H54 (cell line): ENCODE measurements around the gene NAA38.

Experiments
- DNase-seq: peaks from one replicate; pipeline ENCODE4 v3.0.0; 2011; ENCODE audit warnings: low spot score, mixed read lengths; ENCODE audit not compliant: insufficient read length
- FAIRE-seq: peaks from 3 replicates; lab custom pipeline; 2011; peaks lifted over from hg19 to GRCh38; lab: Jason Lieb, UNC
- POLR2A ChIP-seq: IDR thresholded peaks from 2 replicates; pipeline ENCODE4 v1.6.1; 2011; ENCODE audit warnings: low read depth, mild to moderate bottlenecking, low read length

The NAA38 gene, protein sequence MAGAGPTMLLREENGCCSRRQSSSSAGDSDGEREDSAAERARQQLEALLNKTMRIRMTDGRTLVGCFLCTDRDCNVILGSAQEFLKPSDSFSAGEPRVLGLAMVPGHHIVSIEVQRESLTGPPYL

DNA sequence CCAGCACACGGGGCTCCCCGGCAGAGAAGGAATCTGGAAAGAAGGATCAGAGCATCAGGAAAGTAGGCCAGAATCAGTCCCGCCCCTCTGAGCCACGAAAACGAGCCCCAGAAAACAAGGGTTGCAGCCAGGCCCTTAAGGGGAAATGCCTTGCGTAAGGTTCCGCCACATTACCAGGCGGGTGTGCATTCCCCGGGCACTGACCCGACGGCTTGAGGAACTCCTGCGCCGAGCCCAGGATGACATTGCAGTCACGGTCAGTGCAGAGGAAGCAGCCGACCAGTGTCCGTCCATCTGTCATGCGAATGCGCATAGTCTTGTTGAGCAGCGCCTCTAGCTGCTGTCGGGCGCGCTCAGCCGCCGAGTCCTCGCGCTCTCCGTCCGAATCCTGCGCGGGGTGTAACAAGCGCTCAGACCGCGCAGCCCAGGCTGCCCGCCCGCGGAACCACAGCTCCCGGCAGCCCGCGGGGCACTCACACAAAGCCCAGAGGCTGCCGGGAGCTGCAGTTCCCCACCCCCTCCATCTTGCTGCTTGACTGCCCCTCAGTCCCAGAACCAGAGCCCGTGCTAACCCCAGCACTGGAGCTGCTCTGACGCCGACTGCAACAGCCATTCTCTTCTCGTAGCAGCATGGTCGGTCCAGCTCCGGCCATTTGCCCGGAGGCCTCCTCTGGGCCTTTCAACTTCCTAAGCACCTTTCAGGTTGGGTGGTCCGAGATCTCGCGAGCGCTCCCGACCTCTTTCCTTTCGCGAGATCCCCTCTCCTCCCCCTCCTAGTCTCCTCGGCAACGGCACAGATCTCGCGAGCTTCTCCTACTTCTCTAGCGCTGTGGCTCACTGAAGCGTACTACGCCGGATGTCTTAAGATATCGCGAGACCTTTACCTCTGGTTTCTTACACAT, at the start of gene NAA38:
Gene NAA38, minus strand, starts transcription at position 749 of the 902 bp plus-strand sequence. Its CDS starts 96 bp downstream, at position 653.
- DNase-seq, result peak; percentile 89
- TF ChIP-seq POLR2A, result peak; percentile 70
- FAIRE-seq, result peak; percentile 82

DNA sequence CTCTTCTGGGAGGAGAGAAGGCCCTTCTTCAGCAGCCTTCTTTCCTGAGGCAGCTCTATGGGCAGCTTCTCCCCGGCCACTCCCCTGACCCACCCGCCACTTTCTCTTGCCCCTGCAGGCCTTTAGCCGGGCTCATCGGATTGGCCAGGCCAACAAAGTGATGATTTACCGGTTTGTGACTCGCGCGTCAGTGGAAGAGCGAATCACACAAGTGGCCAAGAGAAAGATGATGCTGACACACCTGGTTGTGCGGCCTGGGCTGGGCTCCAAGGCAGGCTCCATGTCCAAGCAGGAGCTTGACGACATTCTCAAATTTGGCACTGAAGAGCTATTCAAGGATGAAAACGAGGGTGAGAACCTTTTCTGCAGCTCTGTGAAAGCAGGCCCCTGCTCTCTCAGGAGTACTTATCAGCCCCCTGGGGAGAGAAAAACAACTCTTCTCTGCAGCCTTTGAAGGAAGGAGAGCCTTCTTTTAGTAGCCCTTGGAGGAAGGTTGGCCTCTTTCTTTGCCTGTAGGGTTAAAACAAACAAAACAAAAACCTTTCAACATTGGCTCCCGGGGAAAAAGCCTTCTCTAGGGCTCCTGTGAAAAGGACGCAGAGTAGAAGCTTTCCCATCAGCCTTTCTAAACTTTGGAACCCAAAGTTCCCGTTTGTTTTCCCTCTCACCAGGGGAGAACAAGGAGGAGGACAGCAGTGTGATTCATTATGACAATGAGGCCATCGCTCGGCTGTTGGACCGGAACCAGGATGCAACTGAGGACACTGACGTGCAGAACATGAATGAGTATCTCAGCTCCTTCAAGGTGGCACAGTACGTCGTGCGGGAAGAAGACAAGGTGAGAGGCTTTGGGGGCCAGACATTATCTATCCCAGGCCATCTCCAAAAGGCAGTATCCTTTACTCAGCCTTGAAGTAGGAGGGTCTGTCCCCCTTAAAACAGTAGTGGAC, 46.1 kb upstream of the NAA38 start:
- no peak for DNase-seq
- no peak for FAIRE-seq
- no peak for TF ChIP-seq POLR2A

DNA sequence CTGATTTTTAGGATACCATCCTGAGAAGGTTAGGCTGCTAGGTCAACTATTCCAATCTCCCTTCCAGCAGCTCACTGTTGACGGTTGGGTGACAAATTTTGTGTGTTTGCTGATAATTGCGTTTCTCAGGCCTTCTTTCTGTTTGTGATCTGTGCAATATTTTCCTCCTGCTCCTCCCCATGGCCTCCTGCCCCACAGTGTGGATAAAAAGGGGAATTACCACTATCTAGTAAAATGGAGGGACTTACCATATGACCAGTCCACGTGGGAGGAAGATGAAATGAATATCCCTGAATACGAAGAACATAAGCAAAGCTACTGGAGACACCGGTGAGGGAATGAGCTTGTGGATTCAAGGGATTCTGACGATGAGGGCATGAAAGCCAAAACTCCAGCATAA, 40.4 kb upstream of the NAA38 start:
- TF ChIP-seq POLR2A, result no peak
- DNase-seq (no peak), FAIRE-seq (no peak)

DNA sequence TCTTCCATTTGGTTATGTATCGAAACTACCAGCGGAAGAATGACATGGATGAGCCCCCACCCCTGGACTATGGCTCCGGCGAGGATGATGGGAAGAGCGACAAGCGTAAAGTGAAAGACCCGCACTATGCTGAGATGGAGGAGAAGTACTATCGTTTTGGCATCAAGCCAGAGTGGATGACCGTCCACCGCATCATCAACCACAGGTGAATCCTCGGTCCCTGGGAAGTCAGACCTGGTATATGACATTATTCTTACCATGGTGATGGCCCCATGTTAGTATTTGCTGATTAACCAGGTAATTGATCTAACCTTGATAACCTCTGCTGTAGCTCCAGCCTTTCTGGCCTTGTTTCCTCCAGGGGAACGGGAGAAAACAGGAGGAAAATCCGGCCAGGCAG, 39.7 kb upstream of the NAA38 start:
- no peak for TF ChIP-seq POLR2A
- FAIRE-seq (no peak), DNase-seq (no peak)

DNA sequence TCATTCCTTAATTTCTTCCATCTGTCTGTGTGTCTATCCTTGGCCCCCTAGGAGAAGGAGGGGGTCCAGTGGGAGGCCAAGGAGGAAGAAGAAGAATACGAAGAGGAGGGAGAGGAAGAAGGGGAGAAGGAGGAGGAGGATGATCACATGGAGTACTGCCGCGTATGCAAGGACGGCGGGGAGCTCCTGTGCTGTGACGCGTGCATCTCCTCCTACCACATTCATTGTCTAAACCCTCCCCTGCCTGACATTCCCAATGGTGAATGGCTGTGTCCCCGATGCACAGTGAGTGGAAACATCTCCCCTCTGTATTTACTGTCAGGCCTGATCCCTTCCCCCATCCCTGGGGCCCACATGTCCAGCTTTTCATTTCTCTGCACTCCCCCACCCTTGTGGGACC, 37.5 kb upstream of the NAA38 start:
- DNase-seq (no peak), FAIRE-seq (no peak)
- no peak for TF ChIP-seq POLR2A

DNA sequence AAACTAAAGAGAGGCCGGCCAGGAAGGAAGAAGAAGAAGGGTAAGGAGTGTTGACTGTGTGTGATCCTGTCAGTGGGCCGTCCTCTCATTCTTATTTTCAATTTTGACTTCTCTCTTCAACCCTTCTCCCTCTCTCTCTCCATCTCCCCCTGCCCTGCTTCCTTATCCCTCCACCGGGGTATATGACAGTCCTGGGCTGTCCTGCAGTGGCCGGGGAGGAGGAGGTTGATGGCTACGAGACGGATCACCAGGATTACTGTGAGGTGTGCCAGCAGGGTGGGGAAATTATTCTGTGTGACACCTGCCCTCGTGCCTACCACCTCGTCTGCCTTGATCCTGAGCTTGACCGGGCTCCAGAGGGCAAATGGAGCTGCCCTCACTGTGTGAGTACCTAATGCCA, 36.9 kb upstream of the NAA38 start:
- no peak for DNase-seq
- FAIRE-seq, result no peak
- TF ChIP-seq POLR2A, result no peak

DNA sequence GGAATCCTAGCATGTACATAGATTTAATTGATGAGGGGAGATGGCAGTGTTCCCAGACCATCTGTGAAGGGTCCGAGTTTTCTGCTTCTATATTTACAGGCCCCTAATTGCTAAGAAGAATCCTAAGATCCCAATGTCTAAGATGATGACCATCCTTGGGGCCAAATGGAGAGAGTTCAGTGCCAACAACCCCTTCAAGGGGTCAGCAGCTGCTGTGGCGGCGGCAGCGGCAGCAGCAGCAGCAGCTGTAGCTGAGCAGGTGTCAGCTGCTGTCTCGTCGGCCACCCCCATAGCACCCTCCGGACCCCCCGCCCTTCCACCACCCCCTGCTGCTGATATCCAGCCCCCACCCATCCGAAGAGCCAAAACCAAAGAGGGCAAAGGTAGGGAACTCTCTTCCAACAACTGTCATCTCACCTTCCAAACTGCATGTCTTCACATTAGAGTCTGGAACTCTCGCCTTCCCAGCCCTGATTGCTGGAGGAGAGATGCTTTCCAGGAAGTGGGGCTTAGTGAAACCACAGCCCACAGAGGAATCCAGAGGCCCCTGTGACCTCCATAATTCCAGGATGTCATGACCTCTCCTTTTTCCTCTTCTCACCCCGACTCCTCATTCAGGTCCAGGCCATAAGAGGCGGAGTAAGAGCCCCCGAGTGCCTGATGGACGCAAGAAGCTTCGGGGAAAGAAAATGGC, 36.0 kb upstream of the NAA38 start:
- no peak for DNase-seq
- no peak for TF ChIP-seq POLR2A
- no peak for FAIRE-seq

DNA sequence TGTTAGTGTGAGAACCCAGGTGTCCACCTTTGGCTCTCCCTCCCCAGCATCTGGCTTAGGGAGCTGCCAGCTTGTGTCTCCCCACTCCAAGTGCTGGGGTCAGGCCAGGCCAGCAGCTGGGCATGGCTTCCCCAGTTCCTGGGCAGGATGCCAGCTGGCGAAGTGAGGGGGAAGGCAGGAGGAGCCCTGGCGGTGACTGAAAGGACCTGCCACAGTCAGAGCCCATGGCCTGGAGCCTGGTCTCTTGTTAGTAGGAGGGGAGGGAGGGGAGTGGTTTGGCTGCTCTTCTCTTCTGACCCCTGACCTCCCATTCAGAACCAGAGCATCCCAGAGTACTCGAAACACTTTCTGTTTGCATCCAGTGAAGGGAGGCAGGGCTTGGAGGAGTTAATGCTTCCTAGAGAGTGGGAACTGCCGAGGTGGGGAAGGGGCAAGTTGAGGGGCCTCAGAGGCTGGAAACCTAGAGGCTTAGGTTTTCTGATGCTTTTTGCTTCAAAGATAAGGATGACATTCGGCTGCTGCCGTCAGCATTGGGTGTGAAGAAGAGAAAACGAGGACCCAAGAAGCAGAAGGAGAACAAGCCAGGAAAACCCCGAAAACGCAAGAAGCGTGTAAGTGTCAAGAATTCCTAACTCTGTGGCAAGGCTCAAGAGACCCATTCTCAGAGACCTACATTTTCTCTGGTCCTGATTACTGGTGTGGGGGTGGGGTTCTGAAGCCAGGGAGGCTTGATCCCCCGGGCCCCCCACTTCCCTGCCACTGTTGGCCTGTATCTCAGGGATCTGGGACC, 32.0 kb upstream of the NAA38 start:
- DNase-seq, result peak; percentile 96
- peak; percentile 50 for FAIRE-seq
- TF ChIP-seq POLR2A, result no peak

DNA sequence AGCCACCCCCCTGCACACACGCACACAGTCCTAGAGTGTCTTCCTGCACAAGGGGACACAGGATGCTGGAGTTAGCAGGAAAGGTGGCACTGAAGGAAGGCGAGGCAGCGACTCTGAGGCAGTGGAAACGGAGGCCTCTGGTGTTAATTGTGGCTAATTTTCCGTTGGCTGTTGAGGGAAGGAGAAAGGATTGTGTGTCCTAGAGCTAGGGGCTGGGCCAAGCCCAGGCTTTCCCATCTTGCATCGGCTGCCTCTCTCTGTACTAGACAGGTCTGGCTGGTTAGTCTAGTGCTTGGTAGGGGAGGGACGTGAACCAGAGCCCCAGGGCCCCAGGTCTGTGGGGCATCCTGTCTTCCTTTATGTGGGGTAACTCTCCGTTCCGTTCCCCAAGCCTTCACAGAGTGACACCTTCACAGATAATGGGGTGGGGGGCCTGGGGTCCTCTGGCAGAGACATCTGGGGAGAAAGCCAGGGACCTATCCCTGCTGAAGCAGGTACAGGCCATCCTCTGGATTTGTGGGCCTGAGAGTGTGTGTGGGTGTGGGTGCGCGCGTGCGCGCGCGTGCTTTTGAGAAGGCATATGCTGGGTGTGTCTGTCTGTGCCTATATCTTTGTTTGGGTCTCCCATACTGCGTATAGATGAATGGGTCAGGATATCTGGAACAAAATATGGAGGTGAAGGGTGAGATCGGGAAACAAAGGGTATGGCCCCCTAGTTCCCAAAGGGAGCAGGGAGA, 31.0 kb upstream of the NAA38 start, which contains the start of gene CHD3:
Gene CHD3, plus strand, starts transcription at position 606 of the 737 bp plus-strand sequence. CDS start 212 bp downstream, outside the sequence.
- no peak for FAIRE-seq

DNA sequence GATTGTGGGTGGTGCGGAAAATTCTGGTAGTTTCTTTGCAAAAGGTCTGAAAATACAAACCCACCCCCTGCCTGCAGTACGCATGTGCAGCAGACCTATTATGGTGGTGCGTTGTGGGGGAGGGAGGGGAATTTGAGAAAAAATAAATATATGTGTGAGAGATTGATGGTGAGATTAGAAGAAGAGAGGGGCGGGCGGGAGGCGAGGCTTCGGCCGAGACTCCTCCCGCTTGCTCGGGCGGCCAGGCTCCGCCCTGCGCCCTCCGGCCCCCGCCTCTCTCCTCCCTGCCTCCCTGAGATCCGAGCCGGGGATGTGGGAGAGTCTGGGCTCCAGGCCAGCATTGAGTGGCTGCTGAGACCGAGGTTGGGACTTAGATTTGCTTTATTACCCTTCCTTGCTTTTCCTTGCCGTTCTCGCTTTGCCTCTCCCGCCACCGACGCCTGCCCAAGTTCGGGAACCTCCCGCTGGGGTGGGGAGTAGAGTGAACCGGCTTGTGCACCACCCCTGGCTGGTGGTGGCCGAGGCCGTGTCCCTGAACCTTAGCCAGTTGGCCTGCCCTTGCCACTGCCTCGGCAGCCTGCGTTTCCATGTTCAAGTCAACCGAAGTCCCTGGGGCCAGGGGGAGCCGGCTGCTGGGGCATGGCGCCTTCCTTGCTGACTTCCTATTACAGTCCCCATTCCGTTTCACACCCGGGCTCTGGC, 30.3 kb upstream of the NAA38 start:
- no peak for TF ChIP-seq POLR2A
- DNase-seq (peak; percentile 91), FAIRE-seq (peak; percentile 38)

More for the DNA sequence above, 31.0 kb upstream of the NAA38 start, which contains the start of gene CHD3:
- TF ChIP-seq POLR2A, result no peak
- DNase-seq, result no peak

DNA sequence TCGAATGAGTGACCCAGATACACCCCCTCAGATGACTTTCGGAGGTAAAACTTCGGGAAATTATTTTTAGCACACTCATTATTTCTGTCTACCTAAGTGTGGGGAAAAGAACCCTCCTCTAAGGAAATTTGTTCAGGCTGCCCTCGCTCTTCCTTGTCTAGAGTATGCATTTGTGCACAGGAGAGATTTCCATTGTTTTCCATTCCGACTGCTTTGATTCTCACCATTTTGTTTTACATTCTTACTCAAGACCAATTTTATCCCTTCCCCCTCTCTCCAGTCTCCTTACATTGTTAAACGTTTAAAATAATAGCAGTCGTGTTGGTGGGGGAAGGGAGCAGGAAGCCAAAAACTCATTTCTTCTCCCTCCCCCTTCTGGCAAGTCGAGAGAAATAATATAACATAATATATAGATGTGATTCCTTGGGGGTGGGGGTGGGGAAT, 29.7 kb upstream of the NAA38 start:
- DNase-seq (no peak), FAIRE-seq (no peak)
- no peak for TF ChIP-seq POLR2A
